Ishikawa (cell line): Measurements from ENCODE around the gene ACLY.

Experiments used
- EP300 ChIP-seq: IDR thresholded peaks from 2 replicates; pipeline ENCODE4 v1.6.1; 2012; ENCODE audit warnings: borderline replicate concordance
- REST ChIP-seq: IDR thresholded peaks from 2 replicates; pipeline ENCODE4 v1.6.1; 2012; ENCODE audit warnings: low read depth, mild to moderate bottlenecking
- TEAD4 ChIP-seq: IDR thresholded peaks from 2 replicates; pipeline ENCODE4 v1.6.1; 2012
- YY1 ChIP-seq: IDR thresholded peaks from 2 replicates; pipeline ENCODE4 v1.6.1; 2012; ENCODE audit warnings: low read depth

GRCh38 chr17:41905172-41905571 lies 13.6 kb downstream of the ACLY start:
- no peak for TF ChIP-seq EP300
- TF ChIP-seq REST, result no peak
- no peak for TF ChIP-seq YY1
- no peak for TF ChIP-seq TEAD4
